GM18508 (cell line): ENCODE data around the gene SRRM3.
"Not testable (repeated sequence)": the region's sequence is repeated elsewhere in the genome, so short reads cannot be mapped to it uniquely, and the experiment has no call there.

Source experiments
- ATAC-seq: cut with Tn5 transposase; IDR thresholded peaks from one replicate; pipeline ENCODE4 v1.9.1; 2021; ENCODE audit warnings: moderate number of reproducible peaks; ENCODE audit not compliant: insufficient read depth, unreplicated experiment

Gene SRRM3

DNA sequence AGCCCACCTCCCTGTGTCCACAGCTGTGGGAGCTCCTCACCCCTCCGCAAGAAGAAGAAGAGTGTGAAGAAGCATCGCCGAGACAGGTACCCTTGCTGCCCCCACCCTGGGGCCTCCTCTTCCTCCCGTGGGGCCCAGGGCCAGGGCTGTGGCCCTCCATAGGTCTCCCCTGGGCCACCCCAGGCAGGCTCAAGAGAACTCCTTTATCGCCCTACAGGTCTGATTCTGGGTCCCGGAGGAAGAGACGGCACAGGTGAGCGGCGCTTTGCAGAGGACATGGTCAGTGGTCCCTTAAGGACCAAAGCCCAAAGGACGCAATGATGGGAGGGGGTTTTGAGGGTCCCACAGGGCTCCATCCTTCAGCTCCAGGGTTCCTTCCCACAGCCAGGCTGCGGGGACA lies 59.6 kb downstream of the SRRM3 start:
- no peak for ATAC-seq

DNA sequence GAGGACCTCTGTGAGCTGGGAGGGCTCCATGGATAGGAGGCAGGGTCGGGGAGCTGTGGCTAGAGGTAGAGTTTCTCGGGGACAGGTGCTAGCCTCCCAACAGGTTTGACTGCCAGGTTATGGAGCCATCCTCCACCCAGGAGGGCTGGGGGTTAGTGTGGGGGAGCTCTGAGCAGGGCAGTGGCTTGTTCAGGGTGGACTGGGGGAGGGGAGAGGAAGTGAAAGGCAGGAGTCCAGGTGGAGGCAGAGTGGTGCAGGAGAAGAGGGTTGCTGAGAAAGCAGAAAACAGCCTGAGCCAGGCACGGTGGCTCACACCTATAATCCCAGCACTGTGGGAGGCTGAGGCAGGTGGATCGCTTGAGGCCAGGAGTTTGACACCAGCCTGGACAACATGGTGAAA lies 60.2 kb downstream of the SRRM3 start:
- ATAC-seq, result no peak

DNA sequence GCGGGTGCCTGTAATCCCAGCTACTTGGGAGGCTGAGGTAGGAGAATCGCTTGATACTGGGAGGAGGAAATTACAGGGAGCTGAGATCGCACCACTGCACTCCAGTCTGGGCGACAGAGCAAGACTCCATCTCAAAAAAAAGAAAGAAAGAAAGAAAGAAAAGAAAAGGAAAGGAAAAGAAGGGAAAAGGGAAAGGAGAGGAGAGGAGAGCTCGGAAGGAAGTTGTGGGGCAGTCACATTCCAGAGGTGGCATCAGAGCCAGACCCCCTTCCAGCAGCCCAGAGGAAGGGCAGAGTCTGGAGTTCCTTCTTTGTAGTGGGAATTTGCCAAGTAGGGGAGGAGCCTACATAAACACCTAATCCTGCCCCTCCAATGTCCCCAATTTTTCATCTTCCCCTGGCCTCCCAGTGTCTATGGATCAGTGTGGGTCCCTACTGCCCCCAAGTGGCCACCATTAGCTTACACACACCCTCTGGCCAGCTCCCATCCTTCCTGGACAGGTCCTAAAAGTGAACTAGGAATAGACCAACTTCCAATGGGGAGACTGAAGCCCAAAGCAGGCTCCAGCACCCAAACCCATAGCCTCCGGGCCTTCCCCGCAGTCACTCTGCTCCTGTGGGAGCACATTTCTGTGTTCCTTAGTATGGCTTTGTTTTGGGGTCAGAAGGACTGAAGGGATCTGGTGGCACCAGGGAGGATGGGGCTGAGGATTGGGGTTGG lies 61.1 kb downstream of the SRRM3 start:
- ATAC-seq, result no peak

DNA sequence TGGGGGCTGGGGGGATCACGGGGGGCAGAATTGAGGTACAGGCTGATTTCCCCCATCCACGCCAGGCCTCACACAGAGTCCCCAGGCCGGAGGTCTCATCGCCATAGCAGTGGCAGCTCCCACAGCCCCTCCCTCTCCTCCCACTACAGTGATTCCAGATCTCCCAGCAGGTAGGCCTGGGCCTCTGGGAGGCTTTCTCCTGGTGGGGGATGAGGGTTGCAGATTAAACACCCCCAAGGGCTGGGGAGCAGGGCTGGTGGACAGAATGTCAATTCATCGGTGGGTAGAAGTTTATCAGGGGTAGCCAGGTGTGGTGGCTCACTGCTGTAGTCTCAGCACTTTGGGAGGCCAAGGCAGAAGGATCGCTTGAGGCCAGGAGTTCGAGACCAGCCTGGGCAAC lies 63.6 kb downstream of the SRRM3 start:
- no peak for ATAC-seq

DNA sequence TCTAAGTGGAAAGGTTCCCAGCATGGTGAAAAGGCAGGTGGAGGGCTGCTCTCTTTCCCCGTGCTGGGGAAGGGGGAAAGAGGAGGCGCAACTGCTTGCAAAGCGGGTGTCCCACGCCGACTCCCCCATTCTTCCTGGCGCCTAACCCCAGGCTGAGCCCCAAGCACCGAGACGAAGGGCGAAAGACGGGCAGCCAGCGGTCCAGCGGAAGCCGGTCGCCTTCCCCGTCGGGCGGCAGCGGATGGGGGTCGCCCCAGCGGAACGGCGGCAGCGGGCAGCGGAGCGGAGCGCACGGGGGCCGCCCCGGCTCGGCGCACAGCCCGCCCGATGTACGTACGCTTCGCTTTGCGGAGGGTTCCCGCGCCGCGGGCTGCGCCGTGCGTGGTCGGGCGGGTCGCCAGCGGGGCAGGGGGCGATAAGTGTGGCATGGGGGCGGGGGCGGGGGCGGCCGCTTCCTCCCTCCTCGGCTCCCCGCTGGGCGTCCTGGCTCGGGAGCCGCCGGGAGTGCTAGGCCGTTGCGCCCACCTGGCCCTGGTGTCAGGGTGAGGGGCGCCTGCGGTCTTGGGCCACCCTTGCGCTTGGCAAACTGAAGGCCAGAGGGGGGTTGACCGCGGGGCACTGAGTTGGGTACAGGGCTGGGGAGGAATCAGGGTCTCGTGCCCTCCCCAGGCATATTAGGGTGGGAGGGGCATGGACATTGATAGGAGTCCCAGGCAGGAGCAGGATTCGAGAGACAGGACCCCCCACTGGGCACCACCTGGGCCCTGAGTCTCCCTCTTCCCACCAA lies 65.6 kb downstream of the SRRM3 start:
- ATAC-seq, result no peak

DNA sequence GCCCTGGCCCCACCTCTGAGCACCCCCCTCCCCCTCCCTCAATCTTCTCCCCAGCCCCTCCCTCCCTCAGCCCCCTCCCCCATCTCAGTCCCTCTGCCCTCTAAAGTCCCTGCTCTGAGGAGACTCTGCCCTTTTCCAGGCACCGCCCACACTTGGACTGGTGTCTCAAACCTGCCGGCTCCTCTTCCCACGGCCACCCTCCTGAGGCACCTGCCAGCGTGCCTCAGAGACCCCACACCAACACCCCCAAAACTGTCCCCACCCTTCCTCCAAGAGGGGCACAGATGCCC lies 66.1 kb downstream of the SRRM3 start:
- no peak for ATAC-seq

DNA sequence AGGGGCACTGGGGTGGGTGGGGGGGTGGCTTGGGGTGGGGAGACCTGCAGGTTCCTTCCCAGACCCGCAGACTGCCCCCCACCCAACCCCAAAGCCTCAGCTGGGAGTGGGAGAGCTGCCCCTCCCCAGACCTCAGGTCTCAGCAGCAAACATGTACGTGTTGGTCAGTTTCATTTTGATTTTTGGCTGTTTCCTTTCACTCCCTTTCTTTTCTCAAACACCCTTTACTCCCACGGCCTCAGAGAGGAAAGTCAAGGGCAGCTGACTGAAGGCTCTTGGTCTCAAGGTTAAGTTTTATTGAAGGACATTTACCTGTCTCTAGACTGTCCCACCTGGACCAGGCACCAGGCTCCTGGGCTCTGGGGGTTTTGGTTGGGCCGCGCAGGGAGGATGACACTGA lies 66.7 kb downstream of the SRRM3 start:
- no peak for ATAC-seq

DNA sequence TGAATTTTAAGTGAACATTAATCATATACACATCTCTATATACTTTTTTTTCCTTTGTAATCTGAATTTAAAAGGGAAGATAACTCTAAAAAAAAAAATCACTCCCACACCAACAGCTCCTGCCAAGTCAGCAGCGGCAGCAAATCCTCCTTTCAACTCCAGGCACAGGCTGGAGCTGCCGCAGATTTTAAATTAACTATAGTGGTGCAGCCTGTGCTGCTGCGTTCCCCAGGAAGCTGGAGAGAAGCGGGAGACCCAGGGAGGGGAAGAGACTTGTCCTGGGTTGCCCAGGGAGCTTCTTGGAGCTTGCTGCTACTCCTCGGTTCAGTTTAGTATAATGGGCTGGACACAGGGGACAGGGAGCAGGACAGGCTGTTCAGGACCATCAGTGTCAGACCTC lies 68.2 kb downstream of the SRRM3 start:
- no peak for ATAC-seq

DNA sequence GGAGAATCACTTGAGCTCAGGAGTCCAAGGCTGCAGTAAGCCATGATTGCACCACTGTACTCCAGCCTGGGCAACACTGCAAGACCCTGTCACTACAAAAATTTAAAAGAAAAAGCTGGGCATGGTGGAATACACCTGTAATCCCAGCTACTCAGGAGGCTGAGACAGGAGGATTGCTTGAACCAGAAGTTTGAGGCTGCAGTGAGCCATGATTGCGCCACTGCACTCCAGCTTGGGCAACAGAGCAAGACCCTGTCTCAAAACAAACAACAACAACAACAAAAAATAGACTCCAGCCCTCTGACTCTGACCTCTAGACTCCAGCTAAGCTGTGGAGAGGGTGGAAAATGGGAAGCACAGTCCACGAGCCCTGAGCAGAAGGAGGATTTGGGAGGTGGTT lies 69.7 kb downstream of the SRRM3 start:
- ATAC-seq, result not testable (repeated sequence)

DNA sequence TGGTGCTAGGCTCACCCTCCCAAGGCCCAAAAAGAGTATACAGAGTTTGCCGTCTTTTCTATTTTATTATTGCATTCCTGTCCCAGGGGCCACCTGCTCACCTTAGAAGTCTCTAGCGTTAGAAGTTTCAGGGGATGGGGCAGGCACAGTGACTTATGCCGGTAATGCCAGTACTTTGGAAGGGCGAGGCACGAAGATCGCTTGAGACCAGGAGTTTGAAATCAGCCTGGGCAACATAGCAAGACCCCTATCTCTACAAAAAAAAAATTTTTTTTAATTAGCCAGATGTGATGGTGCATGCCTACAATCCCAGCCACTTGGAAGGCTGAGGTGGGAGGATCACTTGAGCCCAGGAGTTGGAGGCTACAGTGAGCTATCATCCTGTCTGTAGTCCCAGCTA lies 70.4 kb downstream of the SRRM3 start:
- ATAC-seq, result no peak

DNA sequence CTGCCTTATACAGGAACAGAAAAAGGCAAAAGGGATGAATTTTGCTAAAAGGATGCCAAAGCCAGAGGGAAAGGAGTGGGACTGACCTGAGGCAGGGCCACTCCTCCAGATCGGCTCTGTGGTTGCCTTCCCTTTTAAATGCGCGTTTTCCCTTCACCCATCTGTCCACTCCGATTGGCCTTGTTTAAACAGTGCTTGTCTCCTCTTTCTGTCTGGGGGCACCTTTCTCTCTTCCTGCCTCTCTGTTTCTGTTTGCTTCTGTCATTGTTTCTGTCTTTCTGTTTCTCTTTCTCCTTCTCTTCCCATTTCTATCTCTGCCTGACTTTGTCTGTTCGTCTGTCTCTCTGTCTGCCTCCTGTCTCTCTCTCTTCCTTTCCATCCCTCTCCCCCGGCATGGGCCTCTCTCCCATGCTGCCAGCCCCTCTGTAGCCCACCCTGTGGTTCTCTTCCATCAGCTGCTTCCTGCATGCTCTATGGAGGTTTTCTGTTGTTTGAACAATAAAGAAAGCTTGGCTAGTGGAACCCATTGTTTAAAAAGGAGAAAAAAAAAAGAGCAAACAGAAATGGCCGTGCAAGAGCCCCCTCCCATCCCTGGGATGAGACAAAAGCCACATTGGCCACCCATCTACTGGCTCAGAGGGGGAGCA lies 71.3 kb downstream of the SRRM3 start:
- no peak for ATAC-seq

DNA sequence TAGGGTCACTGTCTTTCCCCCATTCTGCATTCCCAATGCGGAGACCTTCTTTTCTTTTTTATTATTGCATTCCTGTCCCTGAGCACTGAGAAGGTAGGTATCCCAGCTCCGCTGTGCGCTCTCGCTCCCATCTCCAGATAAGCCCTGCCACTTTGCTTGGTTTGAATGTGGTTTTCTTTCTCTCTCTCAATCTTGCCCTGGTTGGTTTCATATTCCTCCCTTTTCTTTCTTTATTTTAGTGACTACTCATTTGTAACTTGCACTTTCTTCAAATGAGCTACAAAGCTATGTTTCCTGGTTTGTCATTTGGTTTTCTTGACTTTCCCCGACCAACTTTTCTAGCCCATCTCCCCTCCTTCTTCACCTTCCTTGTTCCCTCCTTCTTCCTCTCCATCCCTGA lies 71.8 kb downstream of the SRRM3 start:
- no peak for ATAC-seq

DNA sequence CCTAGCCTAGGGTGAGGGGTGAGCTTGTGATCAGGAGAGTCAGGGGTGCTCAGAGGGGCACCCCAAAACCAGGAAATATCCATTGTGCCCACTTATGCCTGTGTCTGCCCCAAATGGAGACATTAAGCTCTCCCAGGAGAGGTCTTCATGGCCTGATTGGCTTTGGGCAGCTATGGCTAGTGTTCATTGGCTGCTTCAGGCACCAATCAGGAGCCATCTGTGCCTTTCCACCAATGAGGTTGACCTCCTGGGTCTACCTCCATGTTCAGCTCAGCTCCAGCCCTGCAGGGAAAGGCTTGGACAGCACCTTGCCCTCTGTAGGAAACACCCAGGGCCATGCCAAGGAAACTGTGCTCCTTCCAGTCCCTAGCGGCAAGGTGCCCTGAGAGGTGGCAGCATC lies 76.8 kb downstream of the SRRM3 start:
- ATAC-seq, result no peak

DNA sequence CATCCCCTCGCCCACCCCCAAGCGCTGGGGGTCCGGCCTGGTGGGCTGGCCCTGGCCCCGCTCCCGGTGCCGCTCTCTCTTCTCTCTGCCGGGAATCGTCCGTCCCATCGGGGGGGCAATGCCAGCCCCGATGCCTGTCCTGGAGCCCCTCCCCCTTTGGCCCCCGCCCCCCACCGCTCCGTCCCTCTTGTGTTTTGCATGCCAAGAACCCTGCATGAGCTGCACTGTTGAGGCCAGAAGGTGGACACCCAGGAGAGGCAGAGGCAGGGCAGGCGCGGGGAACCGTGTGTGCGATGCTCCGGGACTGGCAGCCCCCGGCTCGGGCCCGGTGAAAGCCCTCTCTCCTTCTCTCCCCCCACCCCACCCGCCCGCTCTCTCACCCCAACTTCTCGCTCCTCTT lies 78.7 kb downstream of the SRRM3 start:
- no peak for ATAC-seq

DNA sequence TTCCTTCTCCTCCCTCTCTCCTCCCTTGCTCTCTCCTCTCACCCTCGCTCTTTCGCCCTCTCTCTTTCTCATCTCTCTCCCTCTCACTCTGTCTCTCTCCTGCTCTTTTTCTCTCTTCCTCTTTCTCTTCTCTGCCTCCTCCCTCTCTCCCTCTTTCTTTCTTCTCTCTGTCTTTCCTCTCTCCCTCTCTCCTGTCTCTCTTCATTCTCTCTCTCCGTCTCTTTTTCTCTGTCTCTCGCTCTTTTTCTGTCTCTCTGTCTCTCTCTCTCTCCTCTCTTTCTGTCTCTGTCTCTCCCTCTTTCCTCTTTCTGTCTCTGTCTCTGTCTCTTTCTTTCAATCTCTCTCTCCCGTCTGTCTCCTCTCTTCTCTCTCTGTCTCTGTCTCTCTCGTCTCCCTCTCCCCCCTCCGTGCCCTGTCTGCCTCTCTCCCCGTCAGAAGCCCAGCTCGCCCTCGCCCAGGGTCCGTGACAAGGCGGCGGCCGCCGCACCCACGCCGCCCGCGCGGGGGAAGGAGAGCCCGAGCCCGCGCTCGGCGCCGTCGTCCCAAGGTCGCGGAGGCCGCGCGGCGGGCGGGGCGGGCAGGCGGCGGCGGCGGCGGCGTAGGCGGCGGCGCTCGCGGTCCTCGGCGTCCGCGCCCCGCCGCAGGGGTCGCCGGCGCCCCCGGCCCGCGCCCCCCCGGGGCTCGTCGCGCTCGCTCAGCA lies 79.5 kb downstream of the SRRM3 start:
- no peak for ATAC-seq

DNA sequence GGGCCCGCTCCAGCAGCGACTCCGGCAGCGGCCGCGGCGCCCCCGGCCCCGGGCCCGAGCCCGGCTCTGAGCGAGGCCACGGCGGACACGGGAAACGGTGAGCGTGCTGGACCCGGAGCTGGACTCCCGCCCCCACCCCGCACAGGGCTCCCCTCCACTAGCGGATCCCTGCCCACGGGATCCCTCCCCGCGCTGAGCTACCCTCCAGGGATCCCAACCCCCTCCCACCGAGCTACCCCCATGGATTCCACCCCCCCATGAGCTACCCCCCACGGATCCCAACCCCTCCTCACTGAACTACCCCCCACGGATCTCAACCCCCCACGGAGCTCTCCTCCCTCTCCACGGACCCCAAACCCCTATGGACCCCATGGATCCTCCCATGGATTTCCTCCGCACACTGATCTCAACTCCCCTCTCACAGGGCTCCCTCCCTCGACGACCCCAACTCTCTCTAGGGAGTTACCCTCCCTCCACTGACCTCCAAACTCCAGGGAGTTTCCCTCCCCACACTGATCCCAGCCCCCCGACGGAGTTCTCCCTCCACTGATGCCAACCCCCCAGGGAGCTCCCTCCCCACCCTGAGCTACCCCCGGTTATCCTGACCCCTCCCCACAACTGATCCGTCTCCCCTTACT lies 80.1 kb downstream of the SRRM3 start:
- ATAC-seq, result no peak

DNA sequence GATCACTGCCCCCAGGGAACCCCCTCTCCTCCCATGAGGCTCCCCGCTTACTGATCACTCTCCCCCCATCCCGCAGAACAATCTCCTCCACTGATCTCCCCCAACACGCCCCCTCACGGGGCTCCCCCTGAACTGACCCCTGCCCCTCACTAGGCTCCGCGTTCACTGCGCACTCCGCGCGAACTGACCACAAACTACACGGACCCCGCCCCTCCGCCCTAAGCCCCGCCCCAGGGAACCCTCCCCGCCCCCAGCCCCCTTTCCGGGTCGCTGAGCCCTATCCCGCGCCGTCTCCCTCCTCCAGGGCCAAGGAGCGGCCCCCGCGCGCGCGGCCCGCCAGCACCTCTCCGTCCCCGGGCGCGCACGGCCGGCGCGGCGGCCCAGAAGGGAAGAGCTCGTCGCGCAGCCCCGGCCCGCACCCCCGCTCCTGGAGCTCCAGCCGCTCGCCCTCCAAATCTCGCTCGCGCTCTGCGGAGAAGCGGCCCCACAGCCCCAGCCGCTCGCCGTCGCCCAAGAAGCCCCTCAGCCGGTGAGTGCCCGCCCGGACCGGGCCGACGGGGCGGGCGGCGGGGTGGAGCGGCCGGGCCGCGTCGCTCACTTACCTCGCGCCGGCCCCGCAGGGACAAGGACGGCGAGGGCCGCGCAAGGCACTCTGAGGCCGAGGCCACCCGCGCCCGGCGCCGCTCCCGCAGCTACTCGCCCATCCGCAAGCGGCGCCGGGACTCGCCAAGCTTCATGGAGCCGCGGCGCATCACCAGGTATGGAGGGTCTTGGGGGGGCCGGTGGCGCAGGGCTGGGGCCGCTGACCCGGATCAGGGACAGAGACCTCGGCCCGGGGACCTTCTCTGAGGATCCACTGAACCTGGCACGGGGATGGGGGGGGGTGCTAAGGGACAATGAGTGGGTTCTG lies 80.9 kb downstream of the SRRM3 start:
- ATAC-seq, result no peak

DNA sequence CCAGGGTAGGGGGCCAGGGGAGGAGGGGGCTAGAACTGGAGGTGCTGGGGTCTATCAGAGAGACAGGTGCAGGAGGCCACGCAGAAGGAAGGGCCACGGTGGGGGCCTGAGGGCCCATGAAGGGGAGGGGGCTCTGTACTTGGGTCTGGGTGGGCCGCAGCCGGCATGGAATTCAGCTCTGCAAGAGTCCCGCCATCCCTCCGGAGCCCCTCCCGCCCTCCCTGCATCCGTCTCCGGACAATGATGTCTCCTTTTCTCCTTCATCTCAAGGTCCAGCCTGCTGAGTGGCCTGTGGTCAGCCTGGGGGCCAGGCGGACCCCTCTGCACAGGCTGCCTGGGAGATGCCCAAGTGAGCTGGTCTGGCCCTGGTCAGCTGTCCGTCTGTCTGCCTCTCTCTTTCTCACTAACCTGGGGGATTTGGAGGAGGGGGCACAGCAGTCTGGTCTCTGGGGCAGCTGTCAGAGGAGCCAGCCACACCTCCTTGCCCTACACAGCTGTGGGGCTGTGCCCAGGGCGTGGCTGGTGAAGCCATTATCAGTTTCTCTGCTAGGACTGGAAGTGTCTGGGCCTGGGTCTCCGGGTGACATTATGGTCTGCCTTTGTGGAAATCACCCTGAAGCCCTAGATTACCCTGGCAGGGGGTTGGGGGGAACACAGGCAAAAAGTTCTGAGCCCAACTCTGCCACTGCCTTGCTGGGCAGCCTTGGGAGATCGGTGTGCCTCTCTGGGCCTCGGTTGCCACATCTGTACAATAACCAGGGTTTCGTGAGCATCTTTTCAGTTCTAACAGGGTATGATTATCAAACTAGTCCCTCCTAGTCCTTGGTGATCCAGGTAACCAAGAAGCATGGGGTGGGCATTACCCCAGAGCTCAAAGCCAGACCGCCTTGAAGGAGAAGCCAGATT lies 81.8 kb downstream of the SRRM3 start:
- no peak for ATAC-seq
